Suppressor macrophage (primary cell): Measurements from ENCODE around the gene PHLDB3.
"Not testable (repeated sequence)": the region's sequence is repeated elsewhere in the genome, so short reads cannot be mapped to it uniquely, and the experiment has no call there.

ENCODE experiments used
- DNase-seq, 4 experiments: peaks; one replicate each; pipeline ENCODE4 v3.0.0-alpha.2; 2020 to 2022
- total RNA-seq, 17 experiments: gene quantifications; one replicate each; lab custom pipeline; 2026; ENCODE audit warnings: mixed read lengths in 6 of 17, inconsistent platforms in 3 of 17; lab: John Stamatoyannopoulos, UW

PHLDB3 gene
- total RNA-seq: 1.8 to 7.4 (median 2.7) reads per million in 17 experiments

DNA sequence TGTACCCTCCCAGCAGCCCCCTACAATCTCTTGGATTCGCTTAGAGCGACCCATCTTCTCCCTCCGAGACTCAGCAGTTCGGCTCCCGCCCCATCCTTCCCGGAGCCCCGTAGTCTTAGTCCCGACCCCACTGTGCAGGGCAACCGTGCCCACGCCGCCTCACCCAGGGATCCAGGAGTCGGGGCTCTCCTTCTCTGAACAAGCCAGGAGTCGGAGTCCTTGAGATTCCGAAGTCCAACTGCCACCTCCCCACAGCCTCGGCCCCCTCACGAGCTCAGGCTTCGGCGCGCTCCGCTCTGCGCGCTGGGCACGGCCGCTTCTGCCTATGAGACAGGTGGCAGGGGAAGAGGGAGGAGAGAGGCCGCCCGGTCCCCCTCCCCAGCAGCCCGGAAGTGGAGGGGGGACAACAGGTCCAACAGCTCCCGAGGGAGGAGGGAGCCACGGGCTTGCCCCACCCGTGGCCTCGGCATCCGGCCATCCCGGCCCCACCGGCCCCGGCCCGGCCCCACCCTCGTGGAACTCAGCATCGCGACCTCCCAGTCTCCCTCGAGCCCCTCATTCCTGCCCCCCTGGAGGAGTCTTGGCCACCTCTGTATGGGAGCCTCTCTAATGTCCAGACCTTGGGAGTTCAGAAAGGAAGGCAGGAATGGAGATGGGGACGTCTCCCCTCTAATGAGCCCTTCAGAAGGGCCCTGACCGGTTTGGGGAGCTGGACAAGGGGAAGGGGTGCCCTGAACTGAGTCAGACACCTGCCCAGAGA is at the start of gene PHLDB3:
Gene PHLDB3 (minus strand): TSS at position 321 of the 760 bp plus-strand sequence. CDS start 628 bp downstream, outside the sequence.
- DNase-seq: peak in 1 of 4 experiments; percentile 8

DNA sequence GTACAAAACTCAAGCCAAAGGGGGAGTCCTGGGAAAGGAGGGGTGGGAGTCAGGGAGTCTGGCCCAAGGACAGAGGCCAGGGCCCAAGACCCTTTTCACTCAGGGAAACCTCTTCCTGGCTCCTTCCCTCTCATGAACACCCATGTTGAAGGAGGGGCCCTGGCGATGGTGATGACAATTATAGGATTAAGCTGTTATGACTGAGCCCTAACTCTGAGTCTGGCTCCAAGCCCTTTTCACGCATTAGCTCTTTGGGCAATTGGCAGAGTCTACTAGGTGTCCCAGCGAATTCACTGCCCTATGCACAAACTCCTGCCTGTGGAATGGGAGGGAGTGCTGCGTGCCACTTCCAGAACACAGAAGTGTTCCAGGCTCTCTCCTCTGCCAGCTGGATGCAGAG is 49.1 kb upstream of the PHLDB3 start:
- DNase-seq: no peak

DNA sequence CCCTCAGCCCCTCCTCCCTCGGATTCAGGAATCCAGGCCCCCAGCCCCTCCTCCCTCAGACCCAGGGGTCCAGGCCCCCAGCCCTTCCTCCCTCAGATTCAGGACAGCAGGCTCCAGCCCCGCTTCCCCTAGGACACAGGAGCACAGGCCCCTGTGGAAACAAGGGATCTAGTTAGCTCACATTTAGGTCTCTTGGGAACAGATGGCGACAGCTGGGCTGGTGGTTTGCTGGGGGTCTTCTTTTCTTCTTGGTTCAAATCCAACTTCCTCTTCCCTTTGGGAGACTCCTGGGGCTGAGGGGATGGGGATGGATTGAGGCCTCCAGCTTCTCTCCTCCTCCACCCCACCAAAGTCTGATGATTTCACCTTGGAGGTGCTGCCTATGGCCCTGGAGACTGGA is 48.1 kb upstream of the PHLDB3 start:
- no peak for DNase-seq

DNA sequence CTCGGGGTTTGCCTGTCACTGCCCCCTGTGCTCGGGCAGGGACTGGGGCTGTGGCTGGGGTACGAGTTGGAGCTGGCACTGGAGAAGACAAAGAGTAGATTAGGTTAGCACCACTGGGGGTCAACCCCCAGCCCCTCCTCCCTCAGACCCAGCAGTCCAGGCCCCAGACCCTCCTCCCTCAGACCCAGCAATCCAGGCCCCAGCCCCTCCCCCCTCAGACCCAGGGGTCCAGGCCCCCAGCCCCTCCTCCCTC is 47.6 kb upstream of the PHLDB3 start:
- no peak for DNase-seq

- no peak for DNase-seq
Observed at GRCh38 chr19:43551399-43552197, 47.1 kb upstream of the PHLDB3 start.

DNA sequence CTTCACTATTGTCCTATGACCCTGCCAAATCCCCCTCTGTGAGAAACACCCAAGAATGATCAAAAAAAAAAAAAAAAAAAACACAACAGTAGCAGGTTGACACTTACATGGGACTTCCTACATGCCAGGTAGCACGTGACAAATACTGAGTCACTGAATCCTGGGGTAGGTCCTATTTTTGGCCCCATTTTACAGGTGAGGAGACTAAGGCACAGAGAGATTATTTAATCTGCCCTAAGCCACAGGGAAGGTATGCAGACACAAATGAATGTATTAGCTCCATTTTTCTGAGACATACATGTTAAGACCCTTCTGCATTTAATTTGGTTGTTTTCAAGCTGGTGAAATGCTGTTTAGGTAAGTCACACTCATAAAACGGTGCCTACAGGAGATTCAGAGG is 44.2 kb upstream of the PHLDB3 start:
- no peak for DNase-seq

DNA sequence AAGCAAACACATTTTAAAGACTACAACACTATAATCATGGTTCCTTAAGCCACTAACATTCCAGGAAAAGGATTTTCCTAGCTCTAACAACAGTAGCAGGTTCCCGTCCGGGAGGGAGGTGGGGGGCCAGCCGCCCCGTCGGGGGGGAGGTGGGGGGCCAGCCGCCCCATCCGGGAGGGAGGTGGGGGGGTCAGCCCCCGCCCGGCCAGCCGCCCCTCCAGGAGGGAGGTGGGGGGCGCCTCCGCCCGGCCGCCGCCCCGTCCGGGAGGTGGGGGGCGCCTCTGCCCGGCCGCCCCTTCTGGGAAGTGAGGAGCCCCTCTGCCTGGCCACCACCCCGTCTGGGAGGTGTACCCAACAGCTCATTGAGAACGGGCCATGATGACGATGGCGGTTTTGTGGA is 43.4 kb upstream of the PHLDB3 start:
- not testable (repeated sequence) for DNase-seq

DNA sequence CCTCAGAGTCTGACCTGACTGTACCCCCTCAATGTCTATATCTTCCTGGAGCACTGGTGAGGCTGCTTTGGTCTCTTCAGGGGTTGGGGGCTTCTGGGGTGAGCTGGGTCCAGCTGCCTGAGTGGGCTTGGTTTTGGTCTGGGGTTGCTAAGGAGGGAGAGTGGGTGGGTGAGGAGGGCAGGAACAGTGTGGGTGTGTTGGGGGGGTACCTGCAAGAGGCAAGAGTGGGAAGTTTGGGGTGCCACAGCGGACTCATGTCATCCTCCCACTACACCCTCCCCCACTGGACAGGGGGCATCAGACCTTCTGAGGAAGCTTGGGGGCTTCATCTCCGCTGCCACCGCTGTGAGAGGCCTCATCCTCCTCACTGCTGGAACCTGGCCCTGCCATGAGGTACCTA is 42.0 kb upstream of the PHLDB3 start:
- DNase-seq: no peak

DNA sequence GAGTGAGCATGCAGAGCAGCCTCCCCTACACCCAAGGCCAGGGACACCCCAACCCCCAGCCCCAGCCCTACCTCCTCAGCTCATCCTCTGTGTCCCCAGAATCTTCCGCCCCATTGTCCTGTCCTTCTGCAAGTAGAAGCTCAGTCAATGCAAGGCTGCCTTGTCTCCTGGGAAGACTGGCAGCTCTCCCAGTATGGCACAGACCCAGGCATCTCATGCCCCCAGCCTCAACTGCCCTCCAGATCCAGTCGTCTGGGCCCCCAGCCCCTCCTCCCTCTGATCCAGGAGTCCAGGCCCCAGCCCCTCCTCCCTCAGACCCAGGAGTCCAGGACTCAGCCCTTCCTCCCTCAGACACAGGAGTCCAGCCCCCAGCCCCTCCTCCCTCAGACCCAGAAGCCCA is 41.4 kb upstream of the PHLDB3 start:
- no peak for DNase-seq

DNA sequence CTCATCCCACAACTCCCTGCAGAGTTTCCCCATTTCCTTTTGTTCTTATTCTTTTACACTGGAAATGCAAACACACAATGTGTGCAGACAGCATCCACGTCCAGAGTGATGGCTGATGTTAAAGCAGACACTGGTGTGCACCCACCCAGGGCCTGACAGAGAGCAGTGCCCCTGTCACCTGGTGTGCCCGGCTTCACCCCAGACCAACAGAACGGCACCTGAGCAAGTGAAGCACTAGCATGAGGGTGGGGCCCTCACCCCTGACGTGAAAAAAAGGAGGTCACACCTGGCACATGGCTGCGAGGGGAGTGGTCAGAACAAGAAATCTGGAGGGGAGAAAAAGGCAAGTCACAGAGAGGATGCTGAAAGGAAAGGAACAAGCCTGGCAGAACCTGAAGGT is 40.7 kb upstream of the PHLDB3 start:
- no peak for DNase-seq

DNA sequence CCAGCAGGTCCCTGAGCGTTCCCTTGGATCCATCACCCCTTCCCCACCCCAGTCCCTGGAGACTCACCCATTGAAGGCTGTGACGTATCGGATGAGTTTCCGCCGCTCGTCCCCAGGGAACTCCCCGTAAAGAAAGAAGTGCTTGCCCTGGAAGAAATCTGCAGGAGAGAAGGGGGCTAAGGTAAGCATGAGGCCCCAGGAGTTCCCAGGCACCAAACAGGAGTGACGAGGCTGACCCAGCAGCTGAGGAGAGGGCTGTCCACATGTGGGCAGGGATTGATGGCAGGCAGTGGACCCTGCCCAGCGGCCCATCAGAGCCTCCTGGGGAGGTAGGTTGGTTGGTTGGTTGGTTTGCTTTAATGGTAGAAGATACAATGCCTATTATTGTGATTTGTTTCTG is 39.5 kb upstream of the PHLDB3 start:
- no peak for DNase-seq

DNA sequence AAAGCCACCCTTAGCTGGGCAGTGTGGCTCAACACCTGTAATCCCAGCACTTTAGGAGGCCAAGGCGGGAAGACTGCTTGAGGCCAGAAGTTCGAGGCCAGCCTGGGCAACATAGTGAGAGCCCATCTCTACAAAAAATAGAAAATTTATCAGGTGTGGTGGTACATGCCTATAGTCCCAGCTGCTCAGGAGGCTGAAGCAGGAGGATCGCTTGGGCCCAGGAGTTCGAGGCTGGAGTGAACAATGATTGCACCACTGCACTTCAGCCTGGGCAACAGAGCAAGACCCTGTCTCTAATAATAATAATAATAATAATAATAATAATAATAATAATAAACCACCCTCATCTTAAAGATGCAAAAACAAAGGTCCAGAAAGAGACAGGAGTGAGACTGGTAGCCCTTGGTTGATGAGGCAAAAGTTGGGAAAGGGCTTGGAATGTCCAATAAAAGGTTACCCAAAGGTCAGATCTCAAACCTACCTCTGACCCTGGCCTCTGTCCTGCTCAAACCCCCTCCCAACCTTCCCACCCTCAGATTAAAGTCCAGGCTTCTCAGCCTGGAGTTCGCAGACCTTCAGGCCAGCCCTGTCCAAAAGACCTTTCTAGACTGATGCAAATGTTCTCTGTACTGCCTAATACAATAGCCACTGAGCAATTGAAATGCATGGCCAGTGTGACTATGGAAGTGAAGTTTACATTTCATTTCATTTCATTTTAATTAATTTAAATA is 37.5 kb upstream of the PHLDB3 start:
- no peak for DNase-seq

DNA sequence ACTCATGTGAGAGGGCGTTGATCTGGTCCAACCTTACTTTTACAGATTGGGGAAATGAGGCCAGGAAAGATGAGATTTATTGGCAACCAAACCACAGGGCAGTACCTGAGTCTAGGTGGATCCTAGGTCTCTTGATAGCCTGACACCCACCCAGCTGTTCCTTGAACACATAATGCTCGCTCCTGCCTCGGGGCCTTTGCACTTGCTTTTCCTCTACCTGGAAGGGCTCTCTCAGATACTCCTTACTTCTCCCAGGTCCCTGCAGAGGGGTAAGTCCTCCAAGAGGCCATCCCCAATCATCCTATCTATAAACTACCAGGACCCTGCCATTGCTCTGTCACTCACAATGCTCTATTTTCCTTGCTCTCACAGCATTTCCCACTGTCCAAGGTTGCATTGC is 35.8 kb upstream of the PHLDB3 start:
- DNase-seq: no peak

- DNase-seq: no peak
Observed at GRCh38 chr19:43538922-43539321, 34.4 kb upstream of the PHLDB3 start.

GRCh38 chr19:43534816-43535761 is 30.5 kb upstream of the PHLDB3 start:
- DNase-seq: peak; percentile 19 to 63 (median 46)

DNA sequence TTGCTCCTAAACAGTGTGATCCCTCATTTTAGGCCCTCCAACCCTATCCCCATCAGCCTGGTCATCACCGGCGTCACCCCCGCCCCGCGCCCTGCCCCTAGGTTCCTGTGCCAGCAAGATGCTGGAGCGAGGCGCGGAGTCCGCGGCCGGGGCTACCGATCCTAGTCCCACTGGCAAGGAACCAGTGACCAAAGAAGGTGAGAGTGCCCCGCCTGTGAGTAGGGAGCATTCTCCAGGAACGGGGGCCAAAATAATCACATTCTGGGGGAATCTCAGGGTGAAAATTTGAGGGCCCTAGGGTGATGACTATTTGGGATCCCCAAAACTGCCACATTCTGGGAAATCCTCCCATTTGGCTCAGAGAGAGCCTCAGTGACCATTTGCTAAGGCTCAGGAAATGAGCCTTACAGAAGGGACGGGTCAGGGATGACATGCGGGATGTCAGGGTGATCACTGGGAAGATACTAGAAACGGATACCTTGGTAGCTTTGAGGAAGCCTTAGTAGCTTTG is 29.8 kb upstream of the PHLDB3 start:
- DNase-seq: no peak

DNA sequence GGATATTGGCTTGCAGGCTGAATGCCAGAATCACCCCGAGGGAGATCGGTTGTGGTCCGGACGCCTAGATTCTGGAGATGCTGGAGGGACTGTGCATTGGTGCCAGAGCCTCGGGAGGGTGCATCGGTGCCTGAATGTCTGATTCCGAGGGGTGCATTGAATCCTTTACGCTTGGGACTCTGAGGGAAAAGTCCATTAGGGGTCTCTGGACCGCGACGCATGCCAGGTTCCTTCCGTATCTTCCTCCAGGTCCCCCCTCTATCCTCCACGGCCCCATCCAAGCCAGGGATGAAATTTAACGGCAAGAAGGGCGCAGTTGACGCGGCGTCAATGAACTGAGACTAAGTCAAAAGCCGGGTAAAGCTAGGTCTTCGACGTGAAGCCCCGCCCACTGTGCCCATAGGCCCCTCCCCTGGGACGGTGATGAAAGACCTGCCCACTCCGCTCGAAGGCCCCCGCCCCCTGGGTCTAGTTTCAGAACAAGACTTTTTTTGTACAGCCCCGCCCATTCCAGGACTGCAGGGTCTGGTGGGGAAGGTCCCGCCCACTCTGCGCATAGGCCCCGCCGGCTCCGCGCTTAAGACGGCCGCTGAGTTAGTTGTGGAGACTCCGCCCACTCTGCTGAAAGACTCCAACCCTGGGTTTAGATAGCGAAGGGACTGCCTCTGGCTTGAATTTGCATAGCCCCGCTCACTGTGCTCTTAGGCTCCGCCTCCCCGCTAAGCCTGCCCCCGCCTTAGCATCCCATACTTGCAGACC is 29.2 kb upstream of the PHLDB3 start:
- peak; percentile 95 to 98 (median 96) for DNase-seq

DNA sequence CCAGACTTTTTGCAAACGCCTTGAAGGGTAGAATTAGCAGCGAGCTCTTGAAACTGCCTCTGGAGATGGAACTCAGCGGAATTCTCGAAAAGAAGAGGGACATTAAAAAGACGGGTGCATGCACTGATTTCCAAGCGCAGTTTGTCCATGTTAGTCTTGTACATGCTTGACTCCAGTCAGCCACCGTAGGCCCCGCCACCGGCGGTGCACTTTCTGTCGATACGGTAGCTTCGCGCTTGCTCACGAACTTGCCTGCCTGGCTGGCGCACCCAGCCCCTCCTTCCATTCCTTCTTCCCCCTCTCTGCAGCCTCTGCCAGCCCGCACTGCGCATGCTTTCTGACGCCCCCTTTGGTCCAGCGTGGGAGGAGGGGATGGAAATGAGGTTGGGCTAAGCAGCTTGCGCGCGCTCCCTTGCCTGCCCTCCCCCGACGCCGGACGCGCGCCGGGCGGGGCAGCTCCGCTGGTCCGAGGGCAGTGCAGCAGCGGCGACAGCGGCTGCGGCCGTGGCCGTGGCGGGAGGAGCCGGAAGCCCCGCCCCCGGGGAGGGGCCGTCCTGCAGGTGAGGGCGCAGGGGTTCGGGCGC is 28.5 kb upstream of the PHLDB3 start, which contains the start of gene ZNF575:
Gene ZNF575 (plus strand): TSS at position 227 of the 584 bp plus-strand sequence. CDS start 1,235 bp downstream, outside the sequence.
- DNase-seq: peak; percentile 93 to 97 (median 96)

GRCh38 chr19:43532571-43532961 is 28.0 kb upstream of the PHLDB3 start:
- DNase-seq: no peak

- peak in 1 of 4 experiments; percentile 15 for DNase-seq
Observed at GRCh38 chr19:43527860-43528622, 23.5 kb upstream of the PHLDB3 start.
